GM19351 (cell line): ENCODE data around the gene ILKAP.

Source experiments
- ATAC-seq: cut with Tn5 transposase; IDR thresholded peaks from one replicate; pipeline ENCODE4 v1.9.1; 2021; ENCODE audit warnings: mild to moderate bottlenecking, moderate library complexity; ENCODE audit not compliant: unreplicated experiment

The ILKAP gene

DNA sequence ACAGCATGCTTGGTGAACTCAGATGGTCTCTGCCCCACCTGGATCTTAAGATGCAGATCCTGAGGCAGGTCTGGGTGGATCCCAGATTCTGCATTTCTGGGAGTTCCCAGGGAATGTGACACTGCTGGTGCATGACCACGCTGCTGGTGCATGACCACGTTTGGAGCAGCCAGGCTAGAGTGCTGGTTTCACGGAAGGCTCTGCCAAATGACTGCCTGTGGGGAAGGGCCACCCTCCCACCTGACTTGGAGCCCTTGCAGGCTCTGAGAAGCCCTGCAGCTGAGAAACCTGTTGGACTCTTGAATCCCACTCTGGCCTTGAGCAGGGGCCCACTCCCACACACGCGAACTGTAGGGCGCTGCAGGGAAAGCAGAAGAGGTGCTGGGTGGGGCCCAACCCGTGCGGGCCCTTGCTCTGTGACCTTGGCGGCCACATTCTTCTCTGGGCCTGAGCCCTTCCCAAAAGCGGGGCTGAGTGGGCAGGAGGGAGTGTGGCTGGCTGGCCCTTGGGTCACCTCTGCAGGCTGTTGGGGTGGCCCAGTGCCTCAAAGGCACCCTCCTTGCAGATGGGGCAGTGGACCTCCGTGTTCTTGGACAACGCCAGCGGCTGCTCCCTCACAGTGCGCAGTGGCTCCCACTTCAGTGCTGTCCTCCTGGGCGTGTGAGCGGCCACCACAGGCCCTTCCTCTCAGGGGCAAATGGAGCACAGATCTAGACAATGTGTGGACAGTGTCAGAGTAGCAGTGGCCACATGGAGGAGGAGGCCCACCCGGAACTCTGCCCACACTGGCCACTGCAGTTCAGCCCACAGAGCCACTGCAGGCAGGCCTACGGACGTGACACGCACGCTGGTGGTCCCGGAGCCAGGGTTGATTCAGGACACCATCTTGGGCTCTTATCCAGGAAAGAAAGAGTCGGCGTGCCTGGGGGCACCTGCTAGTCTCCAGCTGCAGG, 36.8 kb downstream of the ILKAP start:
- ATAC-seq, result no peak

DNA sequence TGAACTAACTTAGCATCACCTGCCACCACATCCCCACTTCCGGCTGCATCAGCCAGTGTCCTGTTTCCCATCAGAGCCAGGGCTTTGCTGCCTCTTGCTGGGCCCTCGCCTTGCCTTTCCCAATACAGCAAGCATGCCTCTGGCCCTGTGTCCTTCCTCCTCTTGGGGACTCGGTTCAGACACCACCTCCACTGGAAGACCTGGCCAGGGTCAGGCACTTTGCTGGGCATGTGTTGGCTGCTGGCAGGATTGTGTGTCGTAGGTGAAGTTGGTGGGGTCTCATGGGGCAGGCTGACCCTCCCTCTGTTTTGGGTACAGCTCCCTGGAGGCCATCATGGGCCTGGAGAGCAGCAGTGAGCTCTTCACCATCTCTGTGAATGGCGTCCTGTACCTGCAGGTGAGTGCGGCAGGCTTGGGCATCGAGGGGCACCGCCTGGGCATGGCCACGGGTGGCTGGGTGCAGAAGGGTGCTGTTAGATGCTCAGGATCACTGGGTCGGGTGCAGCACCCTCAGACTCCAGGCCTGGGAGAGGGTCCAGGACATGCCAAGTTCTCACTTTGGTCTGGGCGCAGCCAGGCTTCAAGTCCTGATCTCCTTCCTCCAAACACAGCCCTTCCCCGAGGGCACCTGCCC, 38.1 kb downstream of the ILKAP start:
- no peak for ATAC-seq

DNA sequence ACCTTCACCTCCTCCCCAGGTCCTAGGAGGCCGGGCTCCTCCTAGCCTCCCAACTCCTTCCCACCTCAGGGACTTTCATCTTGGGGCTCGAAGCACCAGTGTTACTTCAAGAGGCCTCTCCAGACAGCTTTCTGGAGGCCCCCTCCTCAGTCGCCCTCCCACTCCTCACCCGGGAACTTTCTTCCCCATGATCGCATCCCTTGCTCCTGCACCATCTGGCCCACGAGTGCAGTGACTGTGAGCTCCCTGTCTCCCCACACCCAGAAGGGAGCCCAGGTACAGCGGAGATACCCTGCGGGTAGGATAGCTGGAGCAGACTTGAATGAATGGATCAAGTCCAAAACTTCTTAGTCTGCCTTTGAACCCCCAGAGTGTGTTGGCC, 38.6 kb downstream of the ILKAP start:
- ATAC-seq, result no peak

DNA sequence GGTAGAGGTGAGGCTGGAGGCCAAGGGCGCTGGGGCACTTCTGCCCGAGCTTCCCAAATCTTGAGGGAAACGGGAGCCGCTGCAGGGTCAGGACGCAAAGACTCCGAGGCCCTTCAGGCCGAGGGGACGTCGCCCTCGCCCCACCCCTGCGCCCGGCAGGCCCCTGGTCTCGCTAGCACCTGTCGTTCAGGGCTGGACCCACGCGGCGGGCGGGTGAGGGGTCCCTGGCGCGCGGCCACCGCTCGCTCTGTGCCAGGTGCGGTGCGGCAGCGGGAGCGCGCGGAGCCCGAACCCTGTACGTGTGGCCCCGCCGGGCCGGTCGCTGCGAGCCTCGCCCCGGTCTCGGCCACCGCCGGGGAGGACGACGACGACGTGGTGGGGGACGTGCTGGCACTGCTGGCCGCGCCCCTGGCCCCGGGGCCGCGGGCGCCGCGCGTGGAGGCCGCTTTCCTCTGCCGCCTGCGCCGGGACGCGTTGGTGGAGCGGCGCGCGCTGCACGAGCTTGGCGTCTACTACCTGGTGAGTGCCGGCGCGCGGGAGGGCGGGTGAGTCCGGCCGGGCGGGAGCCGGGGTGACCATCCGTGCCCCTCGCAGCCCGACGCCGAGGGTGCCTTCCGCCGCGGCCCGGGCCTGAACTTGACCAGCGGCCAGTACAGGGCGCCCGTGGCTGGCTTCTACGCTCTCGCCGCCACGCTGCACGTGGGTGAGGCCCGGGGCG, 39.9 kb downstream of the ILKAP start:
- no peak for ATAC-seq

DNA sequence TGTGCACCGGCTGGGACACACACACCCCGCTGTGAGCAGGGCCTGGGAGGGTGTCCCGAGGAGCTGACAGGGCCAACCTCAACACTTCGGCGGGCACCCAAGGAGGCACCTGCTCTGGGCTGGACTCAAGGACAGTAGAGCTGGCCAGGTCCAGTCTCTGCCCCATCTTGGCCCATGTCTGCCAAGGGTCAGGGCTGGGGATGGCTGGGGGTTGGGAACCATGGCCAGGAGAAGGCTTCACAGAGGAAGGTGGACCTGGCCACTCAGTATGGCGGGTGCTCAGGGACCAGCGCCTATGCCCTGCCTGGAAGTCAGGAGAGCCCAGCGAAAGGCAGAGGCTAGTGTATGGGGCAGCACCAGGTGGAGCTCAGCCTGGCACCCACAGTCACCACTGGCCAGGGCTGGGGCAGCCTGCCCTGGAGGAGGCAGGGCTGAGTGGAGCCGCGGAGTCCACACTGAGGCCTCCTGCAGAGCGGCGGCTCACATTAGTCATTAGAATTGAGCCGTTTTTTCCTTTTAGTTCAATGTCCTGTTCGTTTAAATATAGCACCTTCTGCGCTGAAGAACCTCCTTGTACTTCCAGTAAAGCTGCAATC, 40.6 kb downstream of the ILKAP start:
- no peak for ATAC-seq

DNA sequence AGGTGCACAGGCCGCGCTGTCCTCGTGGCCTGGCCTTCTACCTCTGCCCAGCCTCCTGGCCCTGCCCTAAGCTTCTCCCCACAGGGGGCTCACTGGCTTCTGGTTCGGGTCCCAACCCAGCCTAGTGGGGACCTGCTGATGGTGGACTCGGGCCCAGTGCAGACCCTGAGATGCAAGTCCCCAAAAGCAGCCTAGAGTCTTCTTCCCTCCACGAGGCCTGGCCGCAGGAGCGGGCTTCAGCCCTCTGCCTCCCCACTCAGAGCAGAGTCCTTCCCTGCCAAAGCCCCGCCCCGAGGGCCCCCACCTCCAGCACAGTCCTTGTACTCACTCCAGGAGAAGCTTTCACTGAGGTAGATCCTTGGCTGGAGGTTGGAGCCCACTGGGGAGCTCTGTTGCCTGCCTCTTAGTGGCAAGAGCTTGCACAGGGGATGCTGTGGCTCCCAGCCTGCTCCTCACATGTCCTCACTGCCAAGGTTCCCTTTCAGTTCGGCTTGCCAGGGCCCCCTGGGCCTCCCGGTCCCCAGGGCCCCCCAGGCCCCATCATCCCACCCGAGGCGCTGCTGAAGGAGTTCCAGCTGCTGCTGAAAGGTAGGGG, 41.1 kb downstream of the ILKAP start:
- no peak for ATAC-seq

DNA sequence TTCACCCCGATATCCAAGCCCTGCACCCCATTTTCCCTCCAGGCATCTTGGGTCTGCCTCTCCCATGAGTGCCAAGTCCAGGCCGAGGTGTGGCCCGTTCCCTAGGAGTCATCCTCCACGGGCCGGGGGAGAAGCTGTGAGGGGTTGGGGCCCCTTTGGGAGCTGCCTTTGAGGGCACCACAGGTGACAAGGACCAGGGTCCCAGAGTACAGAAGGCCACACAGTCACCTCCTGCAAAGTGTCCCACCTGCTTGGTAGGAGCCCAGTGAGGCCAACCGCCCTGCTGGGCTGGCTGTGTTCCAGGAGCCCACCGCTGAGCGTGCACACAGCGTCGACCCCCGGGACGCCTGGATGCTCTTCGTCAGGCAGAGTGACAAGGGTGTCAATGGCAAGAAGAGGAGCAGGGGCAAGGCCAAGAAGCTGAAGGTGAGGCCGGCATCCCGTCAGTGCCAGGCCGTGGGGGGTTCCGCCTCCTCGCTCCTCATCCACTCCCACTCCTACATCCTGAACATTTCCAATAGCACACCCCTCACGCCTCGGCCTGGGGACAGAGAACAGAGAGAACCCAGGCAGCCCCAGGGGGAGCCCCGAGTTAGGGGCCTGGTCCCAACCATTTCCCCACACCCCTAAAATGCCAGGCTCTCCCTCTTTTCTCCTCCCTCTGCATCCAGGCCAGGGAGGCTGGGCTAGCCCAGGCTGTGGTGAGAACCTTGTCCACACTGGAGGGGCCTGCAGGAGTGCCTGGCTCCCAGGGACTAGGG, 42.0 kb downstream of the ILKAP start:
- no peak for ATAC-seq

DNA sequence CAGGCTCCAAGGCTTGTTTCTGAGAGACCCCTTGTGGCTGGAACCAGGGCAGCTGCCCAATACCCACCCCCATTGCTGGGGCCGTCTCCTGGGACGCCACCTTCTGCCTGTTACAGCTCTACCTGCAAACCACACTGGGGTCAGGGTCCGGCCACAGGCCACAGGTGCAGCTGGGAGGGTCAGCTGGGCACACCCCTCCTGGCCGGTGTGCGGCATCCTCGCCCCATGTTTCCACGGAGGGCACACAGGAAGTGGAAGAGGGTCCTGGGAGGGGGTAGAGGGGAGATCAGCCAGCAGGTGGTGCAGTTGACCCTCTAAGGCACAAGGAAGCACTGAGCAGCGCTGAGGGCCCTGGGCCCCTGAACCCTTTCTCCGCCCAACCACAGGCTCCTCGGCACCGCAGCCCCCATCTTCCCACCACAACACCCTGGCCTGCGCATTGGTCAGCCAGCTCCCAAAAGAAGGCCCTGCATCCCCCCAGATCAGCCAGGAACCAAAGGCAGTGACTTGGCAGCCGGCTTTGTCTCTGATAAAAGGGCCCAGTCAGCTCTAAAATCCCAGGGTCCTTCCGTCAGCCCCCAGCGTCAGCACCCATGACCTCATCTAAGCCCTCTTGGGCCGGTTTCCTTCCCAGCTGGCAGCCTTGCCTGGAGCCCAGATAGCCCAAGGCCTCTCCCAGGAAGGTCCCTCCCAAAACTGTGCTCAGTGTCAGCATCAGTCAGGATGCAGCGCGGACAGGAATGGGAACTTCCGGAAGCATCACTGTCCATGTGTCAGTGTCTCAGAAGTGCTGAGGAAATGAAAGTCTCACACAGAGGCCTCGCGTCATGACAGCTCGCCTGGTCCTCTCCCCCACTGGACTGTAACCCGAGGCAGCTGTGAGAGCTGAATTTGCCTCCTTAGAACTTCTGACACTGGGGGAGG, 43.0 kb downstream of the ILKAP start:
- no peak for ATAC-seq

DNA sequence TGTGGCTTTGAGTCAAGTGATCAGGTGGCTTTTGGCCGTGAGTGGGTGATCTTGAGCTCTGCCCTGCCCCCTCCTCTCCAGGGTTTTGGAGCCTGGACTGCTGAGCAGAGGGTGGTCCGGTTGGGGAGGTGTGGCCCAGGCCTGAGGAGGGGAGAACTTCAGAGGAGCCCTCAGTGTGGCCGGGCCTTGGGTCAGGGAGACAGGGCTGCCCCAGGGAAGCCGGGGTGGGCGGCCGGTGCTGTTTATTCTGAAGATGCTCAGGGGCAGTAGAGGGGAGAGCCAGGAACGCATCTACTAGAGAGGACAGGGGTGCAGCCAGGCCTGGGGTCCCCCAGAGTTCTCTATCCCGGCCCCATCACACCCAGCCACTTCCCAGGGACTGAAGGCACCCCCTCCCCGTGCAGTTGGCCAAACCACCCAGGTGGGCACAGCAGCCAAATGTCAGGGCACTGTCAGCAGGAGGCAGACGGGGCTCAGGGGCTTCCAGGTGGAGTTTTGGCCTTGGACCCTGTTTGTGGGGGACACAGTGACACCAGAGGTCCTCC, 43.8 kb downstream of the ILKAP start:
- ATAC-seq, result no peak

DNA sequence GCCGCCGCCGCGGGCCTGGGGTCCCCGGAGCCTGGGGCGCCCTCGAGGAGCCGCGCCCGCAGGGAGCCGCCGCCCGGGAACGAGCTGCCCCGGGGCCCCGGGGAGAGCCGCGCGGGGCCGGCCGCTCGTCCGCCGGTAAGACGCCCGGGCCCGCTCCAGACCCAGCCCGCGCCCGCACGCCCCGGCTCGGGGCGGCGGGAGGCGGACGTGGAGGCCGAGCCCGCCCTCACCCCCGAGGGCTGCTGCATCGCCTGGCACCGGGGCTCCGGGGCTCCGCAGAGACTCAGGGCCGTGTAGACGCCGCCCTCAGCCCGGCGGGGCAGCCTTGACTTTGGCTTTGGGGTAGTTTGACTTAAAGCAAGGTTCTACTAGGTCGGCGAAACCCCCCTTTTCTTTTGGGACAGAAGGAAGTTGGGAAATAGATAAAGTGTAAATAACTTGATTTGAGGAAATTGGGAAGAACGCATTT, 44.4 kb downstream of the ILKAP start:
- ATAC-seq, result no peak

DNA sequence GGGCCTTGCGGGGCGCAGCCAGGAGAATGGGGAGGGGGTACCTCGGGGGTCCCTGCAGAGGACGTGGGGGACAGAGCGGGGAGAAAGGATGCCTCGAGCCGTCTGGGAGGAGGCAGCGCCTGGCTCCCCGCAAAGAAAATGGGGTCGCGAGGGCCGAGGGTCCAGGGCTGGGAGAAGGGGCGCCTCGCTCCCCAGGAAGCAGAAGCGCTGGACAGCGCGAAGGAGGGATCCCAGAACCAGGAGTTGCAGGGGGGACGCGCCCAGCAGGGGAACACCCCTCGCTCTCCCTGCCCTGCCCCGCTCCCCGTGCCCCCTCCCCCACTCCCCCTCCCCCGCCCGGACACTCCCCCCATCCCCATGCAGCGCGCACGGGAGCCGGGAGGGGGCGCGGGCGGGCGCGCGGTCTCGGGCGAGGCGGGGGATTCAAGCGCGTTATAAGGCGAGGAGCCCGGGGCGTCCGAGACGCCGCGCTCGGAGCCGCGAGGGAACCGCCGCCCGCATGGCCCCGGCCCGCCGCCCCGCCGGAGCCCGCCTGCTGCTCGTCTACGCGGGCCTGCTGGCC, 44.9 kb downstream of the ILKAP start, which contains the start of gene ERFE:
Gene ERFE, plus strand, starts transcription at position 462 of the 562 bp plus-strand sequence. Its CDS starts 38 bp downstream, at position 500.
- no peak for ATAC-seq

DNA sequence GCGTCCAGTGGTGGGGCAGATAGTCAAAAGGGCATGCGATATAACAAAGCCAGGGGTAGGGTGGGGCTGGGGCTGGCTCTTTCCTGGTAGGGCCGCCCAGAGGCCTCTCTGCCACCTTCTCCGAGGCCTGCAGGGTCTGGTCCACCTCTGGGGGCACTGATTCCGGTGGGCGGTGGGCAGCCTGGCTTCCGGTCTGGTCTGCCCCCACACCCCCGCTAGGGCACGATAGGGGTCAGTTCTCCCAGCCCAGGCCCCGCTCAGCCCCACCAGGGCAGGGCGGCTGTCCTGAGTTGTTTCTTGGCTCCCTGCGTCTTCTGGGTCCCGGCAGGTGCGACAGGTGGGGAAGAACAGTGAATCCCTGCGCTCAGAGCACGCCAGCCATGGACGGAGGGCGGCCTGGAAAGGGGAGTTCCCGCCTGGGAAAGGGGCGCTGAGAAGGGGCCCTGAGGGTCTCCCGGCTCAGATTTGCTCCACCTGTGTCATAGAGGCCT, 45.4 kb downstream of the ILKAP start:
- no peak for ATAC-seq

DNA sequence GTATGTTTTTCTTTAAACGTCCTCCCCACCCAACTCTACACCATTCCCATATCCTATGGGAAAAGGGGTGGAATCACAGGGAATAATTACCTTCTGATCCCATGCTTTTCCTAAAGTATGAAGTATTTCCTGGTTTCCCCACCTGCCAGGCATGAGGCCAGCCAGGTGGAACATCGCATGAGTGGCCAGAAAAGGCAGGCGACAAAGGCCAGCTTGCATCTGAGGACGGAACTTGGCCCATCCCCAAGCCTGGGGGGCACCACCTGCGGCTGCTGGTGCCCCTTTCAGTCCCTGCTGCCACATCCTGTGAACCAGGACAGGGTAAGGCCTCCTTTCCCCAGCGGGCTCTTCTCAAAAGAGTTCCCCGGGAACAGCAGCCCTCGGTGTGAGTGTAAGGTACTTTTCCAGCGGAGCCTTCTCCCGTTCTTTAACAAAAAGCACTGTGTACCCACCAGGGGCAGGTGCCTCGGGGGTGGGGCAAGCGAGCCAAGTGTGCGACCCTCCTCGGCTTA, 45.9 kb downstream of the ILKAP start:
- ATAC-seq, result no peak

DNA sequence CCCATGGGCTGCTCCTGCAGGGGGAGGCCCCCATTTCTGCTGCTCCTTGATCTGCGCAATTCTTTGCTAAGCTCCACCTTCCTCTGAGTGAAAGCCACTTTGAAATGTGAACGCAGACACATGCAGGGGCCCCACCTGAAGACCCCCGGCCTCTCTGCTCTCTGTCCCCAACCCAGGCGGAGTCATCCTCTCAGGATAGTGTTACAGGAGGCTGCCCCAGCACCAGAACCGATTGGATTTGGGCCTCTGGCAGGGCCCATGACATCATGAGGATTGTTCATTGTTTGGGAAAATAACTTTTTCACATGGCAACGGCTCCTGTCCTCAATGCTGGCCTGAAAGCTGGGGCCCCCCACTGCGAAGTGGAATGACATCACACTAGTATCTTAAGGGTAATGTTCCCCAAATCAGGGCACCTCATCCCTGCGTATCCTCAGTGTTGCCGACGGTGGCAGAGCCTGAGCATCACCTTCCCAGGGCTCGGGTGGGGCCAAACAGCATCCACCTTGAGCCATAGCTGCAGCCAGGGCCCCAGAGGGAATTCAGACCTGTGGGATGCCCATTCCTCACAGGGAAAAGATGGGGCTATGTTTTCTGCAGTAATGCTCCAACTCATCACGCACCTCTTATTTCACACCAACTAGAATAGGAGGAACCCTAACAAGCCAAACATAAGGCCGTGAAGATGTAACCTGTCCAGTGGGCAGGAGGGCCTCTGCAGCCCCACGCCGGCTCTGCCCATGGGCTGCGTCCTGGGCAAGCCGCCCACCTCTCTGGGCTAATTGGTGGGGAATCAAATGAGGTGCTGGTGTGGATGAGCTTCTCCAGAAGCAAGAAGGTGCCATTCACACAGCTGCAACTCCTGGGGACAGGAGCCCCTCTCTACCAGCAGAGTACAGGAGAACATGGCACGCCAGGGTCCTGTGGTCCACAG, 47.5 kb downstream of the ILKAP start:
- no peak for ATAC-seq

DNA sequence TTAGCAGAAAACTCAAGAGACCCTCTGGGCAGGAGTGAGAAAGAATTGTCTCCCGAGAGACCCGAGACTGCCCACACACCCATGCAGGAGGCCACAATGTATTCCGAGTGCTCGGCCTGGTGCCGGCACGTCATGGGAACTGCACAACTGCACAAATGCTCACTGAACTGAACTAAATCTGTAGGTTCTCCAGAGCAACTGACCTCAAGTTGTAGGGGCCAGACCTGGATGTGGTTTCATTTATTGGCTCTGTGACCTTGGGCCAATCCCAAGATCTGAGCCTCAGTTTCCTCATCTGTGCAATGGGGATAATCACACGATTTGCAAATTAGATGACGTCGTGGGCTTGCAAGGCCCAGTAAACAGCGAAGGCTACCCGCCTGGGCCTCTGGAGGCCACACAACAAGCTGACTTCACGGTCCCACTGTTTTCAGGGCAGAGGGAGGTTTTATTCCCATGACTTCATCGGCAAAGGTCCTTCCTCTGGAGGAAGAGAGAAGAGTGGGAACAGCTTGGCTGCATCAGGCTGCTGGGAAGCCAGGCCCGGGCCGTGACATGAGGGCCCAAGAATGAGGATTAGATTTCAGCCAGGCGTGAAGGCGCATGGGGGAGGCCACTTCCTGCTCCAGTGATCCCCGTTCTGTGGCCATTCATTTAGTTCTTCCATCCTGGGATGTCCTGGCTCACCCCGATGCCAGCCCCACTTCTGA, 48.3 kb downstream of the ILKAP start:
- ATAC-seq, result no peak

DNA sequence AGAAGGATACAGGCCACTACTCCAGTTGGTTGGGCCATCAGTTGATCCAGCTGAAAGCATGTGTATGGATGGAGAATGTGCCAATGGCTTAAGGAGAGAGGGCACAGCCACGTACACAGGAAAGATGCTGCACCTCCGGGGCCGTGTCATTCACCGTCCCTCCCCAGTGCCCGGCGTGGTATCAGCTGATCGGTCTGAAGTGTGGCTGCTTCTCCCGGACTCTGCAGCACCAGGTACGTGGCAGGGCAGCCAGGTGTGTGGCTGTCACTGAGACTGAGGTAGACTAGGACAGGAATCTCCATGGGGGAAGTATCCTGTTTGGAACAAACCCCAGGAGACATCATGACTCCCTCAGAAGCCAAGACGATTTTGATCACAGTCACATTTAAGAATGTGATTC, 48.9 kb downstream of the ILKAP start:
- no peak for ATAC-seq
